ENCODE data around the gene SUSD4.

Gene SUSD4

GRCh38 chr1:223208164-223209076 lies 155.6 kb downstream of the SUSD4 start:
- DNase-seq, result no peak

GRCh38 chr1:223207293-223208066 lies 156.5 kb downstream of the SUSD4 start:
- no peak for DNase-seq

DNA sequence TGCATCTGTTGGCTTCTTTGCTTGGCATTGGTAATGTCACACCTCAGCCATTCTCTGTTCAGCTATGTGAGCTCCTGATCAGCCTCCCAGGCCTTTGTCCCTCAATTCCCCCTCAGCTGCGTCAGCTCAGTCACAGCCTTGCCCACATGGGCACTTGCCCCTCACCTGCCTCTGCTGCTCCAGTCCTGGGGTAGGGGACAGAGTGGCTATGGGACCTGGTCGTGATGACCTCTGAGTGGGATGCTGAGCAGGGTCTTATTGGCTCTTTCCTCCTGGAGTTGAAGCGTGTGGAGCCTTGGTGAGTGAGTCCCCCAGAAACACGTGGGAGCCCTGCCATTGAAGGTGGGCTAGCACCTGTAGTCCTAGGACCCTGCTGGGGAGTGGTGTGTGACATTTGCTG lies 159.6 kb downstream of the SUSD4 start:
- DNase-seq, result no peak

GRCh38 chr1:223203694-223204093 lies 160.3 kb downstream of the SUSD4 start:
- no peak for DNase-seq

- no peak for DNase-seq
Measured at GRCh38 chr1:223203034-223203408, 161.0 kb downstream of the SUSD4 start.

GRCh38 chr1:223202376-223203033 lies 161.5 kb downstream of the SUSD4 start:
- no peak for DNase-seq

DNA sequence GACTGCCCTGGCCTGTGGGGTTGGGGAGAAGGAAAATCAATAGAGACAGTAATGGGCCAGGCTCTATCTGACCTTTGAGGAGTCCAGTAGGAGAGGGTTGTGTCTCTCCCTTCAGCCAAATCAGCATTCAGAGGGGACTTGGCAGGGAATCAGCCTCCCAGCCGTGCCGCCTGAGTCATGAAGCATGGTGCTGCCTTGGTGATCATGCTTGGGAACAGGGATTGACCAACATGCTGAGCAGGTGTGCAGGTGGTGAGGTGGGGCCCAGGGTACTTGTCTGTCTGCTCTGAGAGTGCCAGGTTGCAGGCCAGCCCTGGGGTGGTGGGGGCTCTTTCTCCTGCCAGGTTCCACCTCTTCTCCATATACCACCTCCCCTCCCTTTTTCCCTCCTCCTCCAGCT lies 162.0 kb downstream of the SUSD4 start:
- peak; percentile 15 for DNase-seq

GRCh38 chr1:223200903-223201302 lies 163.1 kb downstream of the SUSD4 start:
- DNase-seq, result no peak

DNA sequence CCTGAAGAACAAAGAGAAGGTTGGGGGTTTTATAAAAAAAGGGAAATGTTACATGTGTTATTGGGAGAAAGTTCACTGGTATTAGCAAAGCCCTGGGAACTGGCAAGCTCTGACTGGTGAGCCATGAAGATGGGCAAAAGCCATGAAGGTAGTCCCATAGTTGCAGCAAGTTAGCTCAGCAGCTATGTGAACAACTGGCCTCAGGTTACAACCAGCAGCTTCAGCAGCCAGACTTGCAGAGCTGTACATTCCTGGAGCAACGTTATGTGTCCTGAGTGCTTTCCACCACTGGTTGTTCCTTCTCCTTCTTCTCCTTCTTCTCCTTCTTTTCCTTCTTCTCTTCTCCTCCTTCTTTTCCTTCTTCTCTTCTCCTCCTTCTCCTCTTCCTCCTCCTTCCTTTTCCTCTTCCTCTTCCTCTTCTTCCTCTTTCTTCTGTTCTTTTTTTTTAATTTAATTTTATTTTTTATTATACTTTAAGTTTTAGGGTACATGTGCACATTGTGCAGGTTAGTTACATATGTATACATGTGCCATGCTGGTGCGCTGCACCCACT lies 164.8 kb downstream of the SUSD4 start:
- DNase-seq, result no peak

DNA sequence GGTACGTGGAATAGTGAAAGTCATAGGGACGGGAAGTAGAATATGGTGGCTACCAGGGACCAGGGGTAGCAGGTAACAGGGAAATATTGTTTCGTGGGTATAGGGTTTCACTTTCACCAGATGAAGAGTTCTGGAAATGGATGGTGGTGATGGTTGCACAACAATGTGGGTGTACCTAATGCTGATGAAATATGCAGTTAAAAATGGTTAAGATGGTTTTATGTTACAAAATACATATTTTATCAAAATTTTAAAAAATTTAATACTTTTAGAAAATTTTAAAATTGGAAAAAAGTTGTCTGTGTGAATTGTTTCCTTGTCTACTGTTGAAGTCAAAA lies 165.4 kb downstream of the SUSD4 start:
- DNase-seq, result no peak

DNA sequence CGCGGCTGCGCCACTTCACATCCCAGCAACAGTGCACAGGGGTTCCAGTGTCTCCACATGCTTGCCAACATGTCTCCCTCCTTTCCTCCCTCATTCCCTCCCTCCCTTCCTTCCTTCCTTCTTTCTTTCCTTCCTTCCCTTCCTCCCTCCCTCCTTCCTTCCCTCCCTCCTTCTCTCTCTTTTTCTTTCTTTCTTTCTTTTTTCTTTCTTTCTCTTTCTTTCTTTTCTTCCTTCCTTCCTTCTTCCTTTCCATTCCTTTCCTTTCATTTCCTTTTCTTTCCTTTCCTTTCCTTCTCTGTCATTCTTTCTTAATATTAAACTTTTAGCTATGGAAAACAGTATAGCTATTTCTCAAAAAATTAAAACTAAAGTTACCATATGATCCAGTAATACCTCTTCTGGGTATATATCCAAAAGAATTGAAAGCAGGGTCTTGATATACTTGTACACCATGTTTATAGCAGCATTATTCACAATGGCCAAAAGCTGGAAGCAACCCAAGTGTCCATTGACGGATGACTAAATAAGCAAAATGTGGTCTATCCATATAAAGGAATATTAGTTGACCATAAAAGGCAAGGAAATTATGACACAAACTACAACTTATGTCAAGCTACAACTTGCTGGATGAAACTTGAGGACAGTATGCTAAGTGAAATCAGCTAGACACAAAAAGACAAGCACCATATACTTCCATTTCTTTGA lies 165.9 kb downstream of the SUSD4 start:
- DNase-seq, result no peak

GRCh38 chr1:223189903-223190724 lies 173.9 kb downstream of the SUSD4 start:
- DNase-seq, result no peak

GRCh38 chr1:223189525-223189902 lies 174.5 kb downstream of the SUSD4 start:
- DNase-seq, result no peak

DNA sequence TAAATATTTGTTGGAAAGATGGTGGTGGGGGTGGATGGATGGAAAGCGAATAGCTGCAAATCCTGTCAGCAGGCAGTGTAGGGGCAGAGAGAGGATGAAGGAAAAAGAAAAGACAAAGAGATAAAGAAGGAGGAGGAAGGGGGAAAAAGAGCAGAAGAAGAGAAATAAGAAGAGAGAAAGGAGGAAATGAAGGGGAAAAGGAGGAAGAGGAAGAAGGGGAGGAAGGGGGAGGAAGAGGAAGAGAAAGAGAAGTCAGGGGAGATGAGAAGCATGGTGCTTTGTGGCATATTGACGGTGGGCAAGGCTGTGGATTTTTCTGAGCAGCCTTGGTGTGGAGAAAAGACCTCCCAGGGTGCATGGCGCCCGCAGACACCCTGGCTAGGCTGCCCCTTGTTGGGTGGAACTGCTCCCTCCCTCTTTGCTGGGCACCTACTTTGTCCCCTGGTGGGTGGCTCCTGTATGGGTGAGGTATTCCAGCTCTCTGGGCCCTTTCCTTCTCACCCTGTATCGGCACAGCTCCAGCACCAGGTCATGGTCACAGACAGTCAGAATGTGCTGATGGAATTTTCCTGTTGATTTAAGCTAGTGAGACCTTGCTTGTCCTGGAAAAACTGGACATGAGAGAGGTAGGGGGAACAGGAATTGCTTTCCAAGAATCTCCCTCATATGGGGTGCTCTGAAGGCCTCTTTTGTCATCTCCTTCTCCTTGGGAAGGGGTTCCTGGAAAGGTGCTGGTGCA lies 175.2 kb downstream of the SUSD4 start:
- DNase-seq, result no peak

DNA sequence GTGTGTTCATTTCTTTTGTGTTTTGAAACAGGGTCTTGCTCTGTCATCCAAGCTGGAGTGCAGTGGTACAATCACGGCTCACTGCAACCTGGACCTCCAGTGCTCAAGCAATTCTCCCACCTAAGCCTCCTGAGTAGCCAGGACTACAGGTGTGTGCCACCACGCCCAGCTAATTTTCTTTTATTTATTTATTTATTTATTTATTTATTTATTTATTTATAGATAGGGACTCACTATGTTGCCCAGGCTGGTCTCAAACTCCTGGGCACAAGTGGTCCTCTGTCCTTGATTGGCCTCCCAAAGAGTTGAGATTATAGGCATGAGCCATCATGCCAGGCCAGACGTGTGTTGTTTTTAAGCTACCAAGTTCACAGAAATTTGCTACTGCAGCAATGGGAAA lies 177.2 kb downstream of the SUSD4 start:
- DNase-seq, result no peak

GRCh38 chr1:223183268-223183862 lies 180.6 kb downstream of the SUSD4 start:
- no peak for DNase-seq

GRCh38 chr1:223180731-223181321 lies 183.2 kb downstream of the SUSD4 start:
- no peak for DNase-seq

GRCh38 chr1:223179786-223180185 lies 184.2 kb downstream of the SUSD4 start:
- no peak for DNase-seq

- no peak for DNase-seq
Measured at GRCh38 chr1:223179280-223179679, 184.7 kb downstream of the SUSD4 start.

DNA sequence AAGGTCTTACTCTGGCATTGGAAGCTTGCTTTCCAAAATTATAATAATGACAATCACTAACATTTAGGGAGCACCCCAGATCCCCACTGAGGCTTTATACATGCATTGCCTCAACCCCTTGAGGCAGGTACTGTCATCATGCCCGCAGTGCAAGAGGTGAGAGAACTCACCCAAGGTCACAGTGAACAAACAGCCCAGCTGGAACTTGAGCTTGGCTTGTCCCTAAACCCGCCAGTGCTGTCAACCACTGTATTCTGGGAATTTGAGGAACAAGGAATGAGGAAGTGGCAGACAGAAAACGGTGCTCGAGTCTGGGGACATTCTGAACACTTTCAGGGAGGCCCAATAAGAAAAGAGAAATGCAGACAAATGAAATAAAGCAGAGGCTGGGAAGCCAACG lies 186.3 kb downstream of the SUSD4 start:
- DNase-seq, result no peak

Data from COR-L47 (cell line).